Stimulated activated CD4-positive, alpha-beta T cell treated with anti-CD3 and anti-CD28 coated beads, TNF-alpha, amount 100 ng/mL, for 1 hour (primary cell): Measurements from ENCODE around the gene WBP1.
"Not testable (repeated sequence)": the region's sequence is repeated elsewhere in the genome, so short reads cannot be mapped to it uniquely, and the experiment has no call there.

ENCODE experiments used
- DNase-seq, 3 donors: peaks; one replicate each; pipeline ENCODE4 v3.0.0-alpha.2; 2020; ENCODE audit warnings: low read depth in 3 of 3, low spot score in 1 of 3

Gene WBP1

DNA sequence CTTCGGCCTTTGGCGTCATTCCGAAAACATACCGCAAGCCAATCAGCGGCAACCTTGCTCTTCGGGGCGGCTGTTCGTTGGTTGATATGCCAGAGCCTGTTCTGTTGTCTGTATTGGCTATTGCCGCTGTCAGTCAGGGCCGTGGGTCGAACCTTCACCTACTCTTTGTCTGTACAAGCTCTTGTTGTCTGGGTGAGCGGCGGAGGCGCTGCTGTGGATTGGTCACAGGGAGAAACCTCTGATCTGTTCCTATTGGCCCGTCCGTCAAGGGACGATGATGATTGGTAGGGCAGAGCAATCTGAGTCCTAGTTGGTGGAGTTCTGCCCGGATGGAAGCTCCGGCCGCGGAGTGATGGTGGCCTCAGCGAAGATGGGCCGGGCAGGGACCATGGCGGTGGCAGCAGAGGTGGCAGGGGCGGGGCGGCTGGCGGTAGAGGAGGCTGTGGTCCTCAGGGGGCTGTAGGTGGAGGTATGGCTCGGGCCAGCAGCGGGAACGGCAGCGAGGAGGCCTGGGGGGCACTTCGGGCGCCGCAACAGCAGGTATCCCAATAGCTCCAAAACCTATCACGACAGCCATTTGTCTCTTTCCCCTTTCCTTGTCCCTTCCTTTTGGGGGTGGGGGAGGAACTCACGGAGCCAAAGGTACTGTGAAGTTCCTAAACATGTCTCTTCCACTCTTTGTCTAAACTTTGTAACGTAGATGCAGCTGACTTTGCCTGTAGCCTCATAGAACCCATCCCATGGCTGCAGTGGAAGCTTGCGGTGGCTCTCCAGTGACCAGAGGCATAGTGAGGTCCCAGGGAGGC is at the start of gene WBP1:
TSS of gene WBP1 (plus strand) at position 307 of the 806 bp plus-strand sequence. CDS start at position 472, 165 bp downstream.
- DNase-seq, result peak; percentile 91 to 99 (median 96)

- DNase-seq, result no peak
Observed at GRCh38 chr2:74413001-74413698, 45.1 kb upstream of the WBP1 start.

GRCh38 chr2:74414441-74414840 is 43.8 kb upstream of the WBP1 start:
- no peak for DNase-seq

- no peak for DNase-seq
Observed at GRCh38 chr2:74414881-74415761, 43.1 kb upstream of the WBP1 start.

- DNase-seq, result no peak
Observed at GRCh38 chr2:74415762-74416395, 42.4 kb upstream of the WBP1 start.

- no peak for DNase-seq
Observed at GRCh38 chr2:74416778-74417177, 41.5 kb upstream of the WBP1 start.

GRCh38 chr2:74417197-74417596 is 41.0 kb upstream of the WBP1 start:
- DNase-seq, result no peak

DNA sequence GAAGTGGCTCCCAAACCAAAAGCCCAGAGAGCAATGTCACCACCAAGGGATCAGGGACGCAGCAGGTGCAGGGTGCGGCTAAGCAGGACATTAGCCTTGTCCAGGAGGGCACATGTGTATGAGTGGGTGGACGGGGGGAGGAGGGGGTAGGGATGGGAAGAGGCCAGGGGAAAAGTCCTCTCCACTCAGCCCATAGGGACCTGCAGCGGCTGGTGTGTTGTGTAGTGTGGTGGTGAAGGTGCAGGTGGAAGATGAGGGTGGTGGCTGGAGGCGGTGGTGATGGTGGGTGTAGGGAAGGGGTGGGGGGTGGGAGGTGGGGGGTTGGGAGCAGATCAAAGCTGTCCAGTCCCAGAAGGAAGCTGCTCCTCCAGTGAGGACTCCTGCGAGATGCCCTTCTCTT is 40.5 kb upstream of the WBP1 start:
- no peak for DNase-seq

GRCh38 chr2:74418312-74418711 is 39.9 kb upstream of the WBP1 start:
- DNase-seq, result no peak

DNA sequence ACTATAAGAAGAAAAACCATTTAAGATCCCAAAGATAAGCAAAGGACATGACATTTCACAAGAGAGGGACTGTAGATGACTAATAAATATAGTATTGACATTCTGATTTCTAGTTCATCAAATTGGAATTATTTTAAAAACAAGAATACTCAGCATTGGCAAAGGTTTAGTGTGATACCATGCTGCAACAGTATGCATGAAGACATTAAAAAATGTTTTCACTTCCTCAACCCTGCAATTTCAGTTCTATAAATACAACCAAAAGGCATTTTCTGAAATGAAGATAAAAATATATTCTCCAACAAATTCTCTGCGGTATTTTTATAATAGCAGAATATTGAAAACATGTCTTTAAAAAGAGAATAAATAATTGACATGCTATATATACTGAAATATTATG is 38.9 kb upstream of the WBP1 start:
- no peak for DNase-seq

DNA sequence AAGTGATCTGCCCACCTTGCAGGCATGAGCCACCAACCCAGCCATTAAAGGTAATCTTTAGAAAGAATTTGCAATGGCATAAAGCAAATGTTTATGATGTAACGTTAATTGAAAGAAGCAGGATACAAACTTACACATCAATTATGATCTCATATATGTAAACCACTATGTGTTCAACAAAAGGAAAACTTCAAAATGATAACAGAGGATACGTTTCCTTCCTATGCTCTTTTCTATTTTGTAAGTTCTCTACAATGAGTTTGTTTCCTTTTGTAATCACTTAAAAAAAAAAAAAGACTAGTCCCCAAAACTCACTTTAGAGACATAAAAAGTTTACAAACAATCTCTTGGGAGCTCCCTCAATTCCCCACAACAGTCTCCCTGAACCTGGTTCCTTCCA is 38.2 kb upstream of the WBP1 start:
- DNase-seq, result no peak

DNA sequence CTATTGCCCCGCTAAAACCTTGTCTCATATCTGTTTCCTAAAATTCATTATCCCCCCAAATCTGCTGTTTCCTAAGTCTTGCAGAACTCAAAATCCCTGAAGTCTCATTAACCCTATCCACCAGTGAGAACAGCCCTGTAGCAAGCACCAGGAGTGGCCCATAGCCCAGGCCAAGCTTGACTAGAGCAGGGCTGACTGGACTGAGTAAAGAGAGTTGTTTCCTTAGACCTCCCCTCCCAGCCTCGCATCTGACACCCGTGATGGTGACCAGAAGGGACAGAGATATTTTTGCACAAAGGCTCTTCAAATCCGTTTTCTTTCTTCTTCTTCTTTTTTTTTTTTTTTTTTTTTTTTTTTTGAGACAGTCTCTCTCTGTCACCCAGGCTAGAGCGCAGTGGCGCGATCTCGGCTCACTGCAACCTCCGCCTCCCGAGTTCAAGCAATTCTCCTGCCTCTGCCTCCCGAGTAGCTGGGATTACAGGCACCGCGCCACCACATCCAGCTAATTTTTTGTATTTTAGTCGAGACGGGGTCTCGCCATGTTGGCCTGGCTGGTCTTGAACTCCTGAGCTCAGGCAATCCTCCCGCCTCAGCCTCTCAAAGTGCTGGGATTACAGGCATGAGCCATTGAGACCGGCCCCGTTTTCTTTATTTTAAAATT is 37.7 kb upstream of the WBP1 start:
- not testable (repeated sequence) for DNase-seq

GRCh38 chr2:74421221-74421870 is 36.9 kb upstream of the WBP1 start, which contains the start of the genes C2orf81 and WDR54:
TSS of gene C2orf81 (minus strand) at chr2:74421619. CDS start at chr2:74421560, 59 bp downstream.
TSS of gene WDR54 (plus strand) at chr2:74421730. CDS start at chr2:74422154, 424 bp downstream.
- DNase-seq, result peak; percentile 81 to 91 (median 86)

DNA sequence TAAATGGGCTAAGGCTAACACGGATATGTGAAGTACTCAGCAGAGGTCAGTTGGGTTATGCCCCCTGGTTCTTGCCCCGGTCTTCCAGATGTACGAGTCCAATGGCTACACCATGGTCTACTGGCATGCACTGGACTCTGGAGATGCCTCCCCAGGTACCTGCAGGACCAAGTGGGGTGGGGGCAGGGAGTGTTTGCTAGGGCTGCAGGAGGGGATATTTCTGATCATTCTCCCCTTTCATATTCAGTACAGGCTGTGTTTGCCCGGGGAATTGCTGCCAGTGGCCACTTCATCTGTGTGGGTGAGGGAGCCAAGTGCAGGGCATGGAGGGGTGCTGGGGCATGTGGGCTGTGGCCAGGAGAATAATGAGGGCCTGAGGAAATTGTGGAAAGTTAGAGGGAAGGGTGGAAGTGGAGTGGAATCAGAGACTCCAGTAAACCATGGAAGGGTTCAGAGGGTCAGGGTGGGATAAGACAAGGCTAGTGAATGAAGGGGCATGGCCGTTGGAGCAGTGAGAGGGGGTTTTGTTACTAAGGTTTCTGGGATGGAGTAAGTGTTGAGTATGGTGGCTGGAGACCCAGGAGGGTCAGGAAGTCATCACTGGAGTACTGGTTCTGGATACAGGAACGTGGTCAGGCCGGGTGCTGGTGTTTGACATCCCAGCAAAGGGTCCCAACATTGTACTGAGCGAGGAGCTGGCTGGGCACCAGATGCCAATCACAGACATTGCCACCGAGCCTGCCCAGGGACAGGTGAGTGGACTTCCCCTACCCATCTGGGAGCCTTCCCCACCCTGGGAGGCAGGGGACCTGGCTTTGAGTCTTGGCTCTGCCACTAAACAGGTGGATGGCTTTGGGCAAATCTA is 34.8 kb upstream of the WBP1 start:
- DNase-seq, result no peak

- DNase-seq, result no peak
Observed at GRCh38 chr2:74424139-74424992, 33.9 kb upstream of the WBP1 start.

GRCh38 chr2:74424995-74425406 is 33.2 kb upstream of the WBP1 start:
- DNase-seq, result no peak

- DNase-seq, result no peak
Observed at GRCh38 chr2:74425523-74425922, 32.7 kb upstream of the WBP1 start.
